ENCODE data around the gene NCK1. TPM values are rescaled to one million over a fixed set of nuclear protein-coding genes. Genes with fewer than 3 reads are reported as not detected.
A peak's percentile ranks its signal among the peaks of the same experiment; 100 is the strongest.

Gene NCK1
- total and polyA plus RNA-seq, 9 of the 15 experiments (the other 6 are each of a cell fraction or from before 2014, with no cell fraction given): 17.3 to 30.5 (median 25.0) TPM

- TF ChIP-seq ZNF277 (CRISPR knock-in tag; IDR thresholded peaks at IDR 0.05; ENCODE audit: borderline replicate concordance) (no peak), HEY1 (CRISPR knock-in tag; IDR thresholded peaks at IDR 0.05; ENCODE audit: borderline replicate concordance) (no peak), HDAC6 (IDR thresholded peaks at IDR 0.05; ENCODE audit: low read depth, low read length) (no peak), MGA (IDR thresholded peaks at IDR 0.05) (peak; percentile 77), ZSCAN29 (IDR thresholded peaks at IDR 0.05) (no peak), ZFX (CRISPR knock-in tag; IDR thresholded peaks at IDR 0.05) (peak; percentile 93), CEBPG (CRISPR knock-in tag; IDR thresholded peaks at IDR 0.05) (peak; percentile 54; the same call in 1 of the 2 replicates), CEBPG (tag; conservative IDR thresholded peaks at IDR 0.05 in 1 of 2, IDR thresholded peaks at IDR 0.05 in 1 of 2) (no peak), RAD21 (CRISPR knock-in tag; conservative IDR thresholded peaks at IDR 0.05 in 1 of 2, IDR thresholded peaks at IDR 0.05 in 1 of 2) (no peak), ZNF583 (CRISPR knock-in tag; IDR thresholded peaks at IDR 0.05) (no peak), RBM22 (IDR thresholded peaks at IDR 0.05; ENCODE audit: low read depth, low read length, poor library complexity, severe bottlenecking) (no peak), TBL1XR1 (IDR thresholded peaks at IDR 0.05; ENCODE audit: low read length in 2 of 2) (no peak), EGR1 (conservative IDR thresholded peaks at IDR 0.05) (peak; percentile 9), NFATC3 (IDR thresholded peaks at IDR 0.05) (no peak), XRCC5 (IDR thresholded peaks at IDR 0.05; ENCODE audit: low read depth, low read length) (no peak), POLR2AphosphoS5 (IDR thresholded peaks at IDR 0.05; ENCODE audit: control insufficient read depth, insufficient read depth, low read depth, low read length) (peak; percentile 46; the same call in 1 of the 2 replicates)
Observed at GRCh38 chr3:136861890-136862616, at the start of gene NCK1 (continued).
